Upper lobe of left lung (tissue), 6 donors: ENCODE measurements around the gene SRD5A1. TPM values are rescaled to one million over a fixed set of nuclear protein-coding genes. Genes with fewer than 3 reads are reported as not detected.
A peak's percentile ranks its signal among the peaks of the same experiment; 100 is the strongest.
"Not testable (repeated sequence)": the region's sequence is repeated elsewhere in the genome, so short reads cannot be mapped to it uniquely, and the experiment has no call there.

ENCODE experiments used
- ATAC-seq, 2 donors: fragments of 200-7000 bp; cut with Tn5 transposase; one replicate each; pipeline ENCODE4 v1.9.1; 2022; ENCODE audit warnings: mild to moderate bottlenecking in 2 of 2, moderate library complexity in 2 of 2; ENCODE audit not compliant: low FRiP score in 2 of 2
- DNase-seq, 2 donors: peaks; one replicate each; pipeline ENCODE4 v3.0.0-alpha.2; 2019 to 2020
- H3K27ac ChIP-seq, 4 donors: fragments of 200-600 bp; sonication (generic); one replicate each; pipeline ENCODE4 v1.5.1; 2016 to 2019
- H3K27me3 ChIP-seq, 4 donors: fragments of 200-600 bp; sonication (generic); one replicate each; pipeline ENCODE4 v1.5.1; 2017 to 2019
- H3K36me3 ChIP-seq, 4 donors: fragments of 200-600 bp; sonication (generic); one replicate each; pipeline ENCODE4 v1.5.1; 2016 to 2019
- H3K4me1 ChIP-seq, 4 donors: fragments of 200-600 bp; sonication (generic); one replicate each; pipeline ENCODE4 v1.5.1; 2018 to 2019
- H3K4me3 ChIP-seq, 4 donors: fragments of 200-600 bp; sonication (generic); one replicate each; pipeline ENCODE4 v1.5.1; 2017 to 2019; ENCODE audit warnings: mild to moderate bottlenecking in 2 of 4, moderate library complexity in 1 of 4
- H3K9me3 ChIP-seq, 4 donors: fragments of 200-600 bp; sonication (generic); one replicate each; pipeline ENCODE4 v1.5.1; 2018 to 2019
- EP300 ChIP-seq, 4 donors: sonication (generic); formaldehyde crosslinking; IDR thresholded peaks; one replicate each; pipeline ENCODE4 v1.5.1; 2017; ENCODE audit warnings: antibody characterized with exemption in 4 of 4, control low read depth in 2 of 4
- POLR2A ChIP-seq, 4 donors: fragments of 450-650 bp; IDR thresholded peaks; one replicate each; pipeline ENCODE4 v1.5.1; 2016 to 2017; ENCODE audit warnings: antibody characterized with exemption in 4 of 4, mild to moderate bottlenecking in 2 of 4
- POLR2AphosphoS5 ChIP-seq, 2 donors: sonication (generic); formaldehyde crosslinking; IDR thresholded peaks; one replicate each; pipeline ENCODE4 v1.5.1; 2017; ENCODE audit warnings: antibody characterized with exemption in 2 of 2
- WGBS, 2 donors: methylation state at CpG; one replicate each; pipeline ENCODE4 v1.1.5; 2017 to 2018; 5-methylcytosine and 5-hydroxymethylcytosine counted together
- total RNA-seq, 6 donors: library from RNA; depleted of rRNA in 4 of 6; stranded (reverse); fragments of >200 nt in 4 of 6; gene quantifications; one replicate each; pipeline versions ENCODE4 v1.1.0 to v1.2.1, GENCODE V29; 2016 to 2021
- TF ChIP-seq, protein P1 (sequence below), 6 experiments: fragments of 450-650 bp in 4 of 6; fragments of 200-600 bp in 2 of 6; sonication (generic) in 2 of 6; IDR thresholded peaks; one replicate each; pipeline ENCODE4 v1.5.1; 2016 to 2019; ENCODE audit warnings: antibody characterized with exemption in 6 of 6
- donor health status: DM: no; HTN: no; CAD: no; lungs with moderate emphysema.
- donor health status: DM: no; HTN: yes; CAD: no; lungs with severe emphysema.

The SRD5A1 gene
- total RNA-seq, 6 donors from 2014 or later = 3.1 to 10.8 (median 8.8) TPM

DNA sequence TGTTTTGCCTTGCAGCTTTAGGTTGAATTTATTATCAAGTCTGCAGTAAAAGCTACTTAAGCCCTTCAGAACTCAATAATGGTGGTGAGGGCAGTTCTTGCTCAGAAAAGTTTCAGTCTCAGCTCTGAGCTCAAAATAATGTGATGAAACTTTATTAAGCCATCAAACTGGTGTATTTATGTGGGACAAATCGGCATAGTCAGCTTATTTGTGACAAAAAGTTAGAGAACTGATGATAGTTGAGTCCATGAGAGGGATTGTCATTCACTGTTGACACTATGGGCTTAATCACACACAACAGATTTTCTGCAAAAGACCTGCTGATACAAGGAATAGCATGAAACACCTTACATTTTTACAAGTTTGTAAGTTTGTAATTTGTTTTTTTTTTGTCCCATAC lies 9.4 kb downstream of the SRD5A1 start:
- Histone ChIP-seq H3K27ac (no peak overlapping the region), H3K4me1 (no peaks in the 10 kb centered on the region), H3K36me3 (peaks cover 0 to 4% (median 0%) of the 10 kb centered on the region in 4 donors), H3K4me3 (no peak overlapping the region), H3K27me3 (no peaks in the 10 kb centered on the region), H3K9me3 (no peaks in the 10 kb centered on the region)
- DNase-seq (no peak), ATAC-seq (no peak)
- 86 to 100% methylated on average over 1 of the region's 1 CpG for WGBS, 2 donors
- no peak for TF ChIP-seq EP300 (IDR thresholded peaks at IDR 0.05)
- no peak for TF ChIP-seq POLR2AphosphoS5 (IDR thresholded peaks at IDR 0.05)
- TF ChIP-seq, protein P1, sequence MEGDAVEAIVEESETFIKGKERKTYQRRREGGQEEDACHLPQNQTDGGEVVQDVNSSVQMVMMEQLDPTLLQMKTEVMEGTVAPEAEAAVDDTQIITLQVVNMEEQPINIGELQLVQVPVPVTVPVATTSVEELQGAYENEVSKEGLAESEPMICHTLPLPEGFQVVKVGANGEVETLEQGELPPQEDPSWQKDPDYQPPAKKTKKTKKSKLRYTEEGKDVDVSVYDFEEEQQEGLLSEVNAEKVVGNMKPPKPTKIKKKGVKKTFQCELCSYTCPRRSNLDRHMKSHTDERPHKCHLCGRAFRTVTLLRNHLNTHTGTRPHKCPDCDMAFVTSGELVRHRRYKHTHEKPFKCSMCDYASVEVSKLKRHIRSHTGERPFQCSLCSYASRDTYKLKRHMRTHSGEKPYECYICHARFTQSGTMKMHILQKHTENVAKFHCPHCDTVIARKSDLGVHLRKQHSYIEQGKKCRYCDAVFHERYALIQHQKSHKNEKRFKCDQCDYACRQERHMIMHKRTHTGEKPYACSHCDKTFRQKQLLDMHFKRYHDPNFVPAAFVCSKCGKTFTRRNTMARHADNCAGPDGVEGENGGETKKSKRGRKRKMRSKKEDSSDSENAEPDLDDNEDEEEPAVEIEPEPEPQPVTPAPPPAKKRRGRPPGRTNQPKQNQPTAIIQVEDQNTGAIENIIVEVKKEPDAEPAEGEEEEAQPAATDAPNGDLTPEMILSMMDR (IDR thresholded peaks at IDR 0.05) = no peak
- no peak for TF ChIP-seq POLR2A (IDR thresholded peaks at IDR 0.05)

DNA sequence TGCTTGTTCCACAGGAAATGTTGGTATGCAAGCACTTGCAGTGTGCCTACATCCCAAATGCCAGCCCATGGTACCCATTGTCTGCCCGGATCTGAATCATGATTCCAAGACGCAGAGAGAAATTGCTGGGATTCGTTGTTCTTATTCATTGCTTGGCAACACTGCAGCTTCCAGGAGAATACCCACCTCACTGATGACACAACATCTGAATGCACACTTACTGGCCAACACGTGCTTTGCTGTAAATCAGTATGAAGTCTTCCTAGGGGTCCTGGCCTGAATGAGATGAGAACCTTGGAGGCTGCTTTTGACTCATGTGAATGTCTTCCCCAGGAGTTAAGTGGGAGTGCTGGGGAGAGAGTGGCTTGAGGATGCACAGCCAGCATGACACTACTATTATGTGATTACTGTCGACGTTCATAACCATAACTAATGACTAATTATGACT lies 11.6 kb downstream of the SRD5A1 start:
- 93 to 94% methylated on average over 6 of the region's 6 CpGs for WGBS, 2 donors
- Histone ChIP-seq H3K27me3 (no peaks in the 10 kb centered on the region), H3K36me3 (peaks cover 0 to 4% (median 0%) of the 10 kb centered on the region in 4 donors), H3K4me3 (no peak overlapping the region), H3K27ac (no peak overlapping the region), H3K4me1 (no peaks in the 10 kb centered on the region), H3K9me3 (no peaks in the 10 kb centered on the region)
- DNase-seq = no peak
- no peak for TF ChIP-seq EP300 (IDR thresholded peaks at IDR 0.05)
- no peak for TF ChIP-seq POLR2A (IDR thresholded peaks at IDR 0.05)
- TF ChIP-seq, protein P1 (IDR thresholded peaks at IDR 0.05) = no peak
- TF ChIP-seq POLR2AphosphoS5 (IDR thresholded peaks at IDR 0.05) = no peak
- no peak for ATAC-seq

DNA sequence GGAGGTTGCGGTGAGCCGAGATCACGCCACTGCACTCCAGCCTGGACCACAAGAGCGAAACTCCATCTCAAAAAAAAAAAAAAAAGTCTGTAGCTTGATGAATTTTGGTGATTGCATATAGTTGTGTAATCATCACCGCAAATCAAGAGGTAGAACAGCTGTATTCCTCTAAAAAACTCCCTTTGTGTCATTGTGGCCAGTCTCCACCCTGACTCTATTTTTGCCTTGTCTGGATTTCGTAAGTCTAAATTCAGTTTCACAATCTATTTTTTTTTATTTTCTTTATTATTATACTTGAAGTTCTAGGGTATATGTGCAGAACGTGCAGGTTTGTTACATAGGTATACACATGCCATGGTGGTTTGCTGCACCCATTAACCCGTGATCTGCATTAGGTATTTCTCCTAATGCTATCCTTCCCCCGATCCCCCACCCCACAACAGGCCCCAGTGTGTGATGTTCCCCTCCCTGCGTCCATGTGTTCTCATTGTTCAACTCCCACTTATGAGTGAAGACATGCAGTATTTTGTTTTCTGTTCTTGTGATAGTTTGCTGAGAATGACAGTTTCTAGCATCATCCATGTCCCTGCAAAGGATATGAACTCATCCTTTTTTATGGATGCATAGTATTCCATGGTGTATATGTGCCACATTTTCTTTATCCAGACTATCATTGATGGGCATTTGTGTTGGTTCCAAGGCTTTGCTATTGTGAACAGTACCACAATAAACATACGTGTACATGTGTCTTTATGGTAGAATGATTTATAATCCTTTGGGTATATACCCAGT lies 12.5 kb downstream of the SRD5A1 start:
- WGBS, 2 donors = 74 to 86% methylated on average over 11 of the region's 11 CpGs

DNA sequence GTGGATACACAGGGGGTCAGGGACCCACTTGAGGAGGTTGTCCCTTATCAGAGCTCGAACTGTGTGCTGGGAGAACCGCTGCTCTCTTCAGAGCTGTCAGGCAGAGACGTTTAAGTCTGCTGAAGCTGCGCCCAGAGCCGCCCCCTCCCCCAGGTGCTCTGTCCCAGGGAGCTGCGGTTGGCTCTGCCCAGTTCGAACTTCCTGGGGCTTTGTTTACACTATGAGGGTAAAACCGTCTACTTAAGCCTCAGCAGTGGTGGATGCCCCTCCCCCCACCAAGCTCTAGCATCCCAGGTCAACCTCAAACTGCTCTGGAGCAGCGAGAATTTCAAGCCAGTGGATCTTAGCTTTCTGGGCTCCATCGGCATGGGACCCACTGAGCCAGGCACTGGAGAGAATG lies 15.9 kb downstream of the SRD5A1 start:
- no peaks in the 10 kb centered on the region for H3K27me3 ChIP-seq
- WGBS, 2 donors = 59 to 69% methylated on average over 5 to 8 of the region's 10 CpGs
- no peaks in the 10 kb centered on the region for H3K4me1 ChIP-seq
- no peaks in the 10 kb centered on the region for H3K9me3 ChIP-seq
- TF ChIP-seq, protein P1 (IDR thresholded peaks at IDR 0.05) = no peak
- TF ChIP-seq POLR2AphosphoS5 (IDR thresholded peaks at IDR 0.05) (no peak), POLR2A (IDR thresholded peaks at IDR 0.05) (no peak), EP300 (IDR thresholded peaks at IDR 0.05) (no peak)
- no peak overlapping the region for H3K27ac ChIP-seq
- no peak overlapping the region for H3K4me3 ChIP-seq
- no peak for DNase-seq
- ATAC-seq = no peak
- H3K36me3 ChIP-seq = peaks cover 0 to 21% (median 0%) of the 10 kb centered on the region in 4 donors

More for the DNA sequence above, 12.5 kb downstream of the SRD5A1 start:
- not testable (repeated sequence) for H3K27ac ChIP-seq, DNase-seq, H3K9me3 ChIP-seq, H3K4me3 ChIP-seq, H3K4me1 ChIP-seq, H3K27me3 ChIP-seq, H3K36me3 ChIP-seq
- ATAC-seq = peak in 1 of 2 donors; percentile 32

DNA sequence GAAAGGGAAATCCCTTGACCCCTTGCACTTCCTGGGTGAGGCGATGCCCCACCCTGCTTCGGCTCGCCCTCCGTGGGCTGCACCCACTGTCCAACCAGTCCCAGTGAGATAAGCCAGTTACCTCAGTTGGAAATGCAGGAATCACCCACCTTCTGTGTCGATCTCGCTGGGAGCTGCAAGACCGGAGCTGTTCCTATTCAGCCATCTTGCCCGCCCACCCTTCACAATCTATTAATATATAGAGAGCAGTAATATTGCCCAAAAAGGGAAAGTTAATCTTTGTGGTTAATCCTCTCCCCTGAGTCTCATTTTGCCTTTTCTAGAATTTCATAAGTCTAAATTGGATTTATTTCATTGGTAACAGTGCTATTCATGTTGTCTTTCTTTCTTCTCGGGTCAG lies 16.4 kb downstream of the SRD5A1 start:
- DNase-seq = no peak
- Histone ChIP-seq H3K27me3 (no peaks in the 10 kb centered on the region), H3K27ac (no peak overlapping the region), H3K4me3 (no peak overlapping the region), H3K4me1 (no peaks in the 10 kb centered on the region), H3K36me3 (peaks cover 0 to 20% (median 0%) of the 10 kb centered on the region in 4 donors), H3K9me3 (no peaks in the 10 kb centered on the region)
- ATAC-seq = no peak
- 92 to 96% methylated on average over 9 of the region's 9 CpGs for WGBS, 2 donors
- TF ChIP-seq EP300 (IDR thresholded peaks at IDR 0.05) = no peak
- TF ChIP-seq POLR2A (IDR thresholded peaks at IDR 0.05) = no peak
- TF ChIP-seq, protein P1 (IDR thresholded peaks at IDR 0.05) = no peak
- no peak for TF ChIP-seq POLR2AphosphoS5 (IDR thresholded peaks at IDR 0.05)
